ENCODE measurements around the gene LAMB1.

Gene LAMB1

GRCh38 chr7:107969856-107970255 is 33.1 kb downstream of the LAMB1 start:
- Histone ChIP-seq H3K9me3 (ENCODE audit: control insufficient read depth, low read length) (no peaks in the 10 kb centered on the region), H3K4me2 (ENCODE audit: low read length, poor library complexity, severe bottlenecking) (no peak overlapping the region), H3K27ac (ENCODE audit: low read length, poor library complexity, severe bottlenecking) (no peak overlapping the region), H4K8ac (ENCODE audit: low read length) (no peak overlapping the region), H2BK5ac (ENCODE audit: low read depth, low read length, poor library complexity, severe bottlenecking) (no peak overlapping the region), H3K14ac (ENCODE audit: low read length in 2 of 2) (no peak overlapping the region), H3K27me3 (ENCODE audit: control insufficient read depth in 1 of 2, insufficient read depth in 1 of 2, low read length in 2 of 2) (no peaks in the 10 kb centered on the region), H3K4me3 (ENCODE audit: insufficient read depth in 1 of 2, low read depth in 1 of 2, low read length in 2 of 2) (no peak overlapping the region), H4K91ac (ENCODE audit: low read length) (no peak overlapping the region), H2BK15ac (ENCODE audit: low read depth, poor library complexity, severe bottlenecking) (no peak overlapping the region), H3K79me1 (replicated peaks; ENCODE audit: low read length, poor library complexity, severe bottlenecking) (peaks cover 3% of the 10 kb centered on the region), H3K36me3 (ENCODE audit: control insufficient read depth in 1 of 2, insufficient read depth in 2 of 2, low read depth in 1 of 2, low read length in 2 of 2) (peaks cover 45 to 78% of the 10 kb centered on the region in 2 experiments), H2AK5ac (ENCODE audit: low read length, severe bottlenecking) (no peak overlapping the region), H3K4me1 (ENCODE audit: control insufficient read depth, insufficient read depth, low read depth, low read length) (peaks cover 7% of the 10 kb centered on the region), H3K4ac (ENCODE audit: low read depth in 1 of 2, low read length in 2 of 2) (peak overlapping the region in 1 of 2 experiments; percentile 15), H3K23ac (ENCODE audit: low read length in 2 of 2) (no peak overlapping the region), H2AFZ (ENCODE audit: low read depth, low read length) (no peak overlapping the region), H3K18ac (ENCODE audit: low read depth in 1 of 2, low read length in 2 of 2) (no peak overlapping the region), H3K9ac (ENCODE audit: low read length) (no peak overlapping the region), H2BK120ac (ENCODE audit: low read depth, low read length) (no peak overlapping the region), H2BK12ac (ENCODE audit: low read length in 2 of 2) (no peak overlapping the region)
- no peak for DNase-seq
- 97% methylated on average over 5 of the region's 6 CpGs for WGBS

GRCh38 chr7:107968449-107968848 is 34.5 kb downstream of the LAMB1 start:
- Histone ChIP-seq H2BK12ac (ENCODE audit: low read length in 2 of 2) (no peak overlapping the region), H3K79me1 (replicated peaks; ENCODE audit: low read length, poor library complexity, severe bottlenecking) (peaks cover 6% of the 10 kb centered on the region), H3K27ac (ENCODE audit: low read length, poor library complexity, severe bottlenecking) (peak overlapping the region; percentile 11), H3K4me3 (ENCODE audit: insufficient read depth in 1 of 2, low read depth in 1 of 2, low read length in 2 of 2) (no peak overlapping the region), H4K91ac (ENCODE audit: low read length) (no peak overlapping the region), H4K8ac (ENCODE audit: low read length) (no peak overlapping the region), H2AFZ (ENCODE audit: low read depth, low read length) (no peak overlapping the region), H3K4me2 (ENCODE audit: low read length, poor library complexity, severe bottlenecking) (no peak overlapping the region), H2BK5ac (ENCODE audit: low read depth, low read length, poor library complexity, severe bottlenecking) (no peak overlapping the region), H3K9me3 (ENCODE audit: control insufficient read depth, low read length) (no peaks in the 10 kb centered on the region), H2BK120ac (ENCODE audit: low read depth, low read length) (no peak overlapping the region), H3K23ac (ENCODE audit: low read length in 2 of 2) (no peak overlapping the region), H3K9ac (ENCODE audit: low read length) (no peak overlapping the region), H2BK15ac (ENCODE audit: low read depth, poor library complexity, severe bottlenecking) (no peak overlapping the region), H3K4ac (ENCODE audit: low read depth in 1 of 2, low read length in 2 of 2) (no peak overlapping the region), H2AK5ac (ENCODE audit: low read length, severe bottlenecking) (no peak overlapping the region), H3K18ac (ENCODE audit: low read depth in 1 of 2, low read length in 2 of 2) (no peak overlapping the region), H3K36me3 (ENCODE audit: control insufficient read depth in 1 of 2, insufficient read depth in 2 of 2, low read depth in 1 of 2, low read length in 2 of 2) (peaks cover 52 to 79% of the 10 kb centered on the region in 2 experiments), H3K14ac (ENCODE audit: low read length in 2 of 2) (peak overlapping the region in 1 of 2 experiments; percentile 35), H3K27me3 (ENCODE audit: control insufficient read depth in 1 of 2, insufficient read depth in 1 of 2, low read length in 2 of 2) (no peaks in the 10 kb centered on the region), H3K4me1 (ENCODE audit: control insufficient read depth, insufficient read depth, low read depth, low read length) (peaks cover 10% of the 10 kb centered on the region)
- DNase-seq: no peak
- WGBS: 97% methylated on average over 1 of the region's 3 CpGs

DNA sequence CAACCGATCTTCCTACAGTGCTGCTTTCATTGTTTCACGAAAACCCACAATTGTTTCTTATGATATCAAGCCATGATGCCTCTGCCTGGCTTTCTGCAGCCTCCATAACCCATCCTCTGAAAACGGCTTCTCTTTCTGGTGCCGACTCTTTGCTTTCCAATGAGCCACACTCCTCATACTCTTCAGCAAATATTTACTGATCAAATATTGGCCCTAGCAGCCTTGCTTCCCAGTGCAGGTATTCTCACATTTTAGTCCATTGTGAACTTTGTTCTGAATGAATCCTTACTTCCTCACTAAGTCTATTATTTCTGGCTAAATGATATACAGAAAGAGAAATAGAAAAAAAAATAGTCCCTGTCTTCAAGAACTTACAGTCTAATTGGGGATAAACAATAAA is 35.5 kb downstream of the LAMB1 start:
- H2BK5ac ChIP-seq (ENCODE audit: low read depth, low read length, poor library complexity, severe bottlenecking): no peak overlapping the region
- no peak overlapping the region for H3K4ac ChIP-seq (ENCODE audit: low read depth in 1 of 2, low read length in 2 of 2)
- H3K36me3 ChIP-seq (ENCODE audit: control insufficient read depth in 1 of 2, insufficient read depth in 2 of 2, low read depth in 1 of 2, low read length in 2 of 2): peaks cover 49 to 79% of the 10 kb centered on the region in 2 experiments
- peak overlapping the region; percentile 76 for H3K27ac ChIP-seq (ENCODE audit: low read length, poor library complexity, severe bottlenecking)
- DNase-seq: no peak
- no peak overlapping the region for H3K4me3 ChIP-seq (ENCODE audit: insufficient read depth in 1 of 2, low read depth in 1 of 2, low read length in 2 of 2)
- H3K23ac ChIP-seq (ENCODE audit: low read length in 2 of 2): no peak overlapping the region
- no peaks in the 10 kb centered on the region for H3K27me3 ChIP-seq (ENCODE audit: control insufficient read depth in 1 of 2, insufficient read depth in 1 of 2, low read length in 2 of 2)
- H4K8ac ChIP-seq (ENCODE audit: low read length): no peak overlapping the region
- H2BK15ac ChIP-seq (ENCODE audit: low read depth, poor library complexity, severe bottlenecking): no peak overlapping the region
- no peak overlapping the region for H2BK12ac ChIP-seq (ENCODE audit: low read length in 2 of 2)
- no peak overlapping the region for H2AK5ac ChIP-seq (ENCODE audit: low read length, severe bottlenecking)
- H3K4me2 ChIP-seq (ENCODE audit: low read length, poor library complexity, severe bottlenecking): no peak overlapping the region
- no peak overlapping the region for H2BK120ac ChIP-seq (ENCODE audit: low read depth, low read length)
- peaks cover 7% of the 10 kb centered on the region for H3K79me1 ChIP-seq (replicated peaks; ENCODE audit: low read length, poor library complexity, severe bottlenecking)
- WGBS: 96% methylated on average over 4 of the region's 4 CpGs
- H3K9ac ChIP-seq (ENCODE audit: low read length): no peak overlapping the region
- H3K9me3 ChIP-seq (ENCODE audit: control insufficient read depth, low read length): no peaks in the 10 kb centered on the region
- peaks cover 10% of the 10 kb centered on the region for H3K4me1 ChIP-seq (ENCODE audit: control insufficient read depth, insufficient read depth, low read depth, low read length)
- H3K18ac ChIP-seq (ENCODE audit: low read depth in 1 of 2, low read length in 2 of 2): no peak overlapping the region
- H4K91ac ChIP-seq (ENCODE audit: low read length): no peak overlapping the region
- no peak overlapping the region for H2AFZ ChIP-seq (ENCODE audit: low read depth, low read length)
- H3K14ac ChIP-seq (ENCODE audit: low read length in 2 of 2): no peak overlapping the region

DNA sequence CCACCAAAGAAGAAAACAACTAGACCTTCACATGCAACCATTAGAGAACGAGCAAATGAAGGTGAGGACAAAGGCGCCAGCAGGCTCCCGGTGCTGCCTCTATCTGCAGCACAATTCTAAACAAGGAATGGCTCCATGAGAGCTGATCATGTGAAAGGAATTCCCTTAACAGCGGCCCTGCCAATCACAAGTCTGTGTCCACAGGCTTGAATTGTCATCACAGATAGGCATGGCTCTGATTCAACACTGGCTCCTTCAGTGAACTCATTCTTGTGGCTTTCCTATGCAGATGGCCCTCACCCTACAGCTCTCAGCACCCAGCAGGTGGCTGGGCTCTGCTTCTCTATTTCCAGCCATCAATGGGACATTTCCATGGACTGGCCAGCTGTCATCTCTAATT is 36.2 kb downstream of the LAMB1 start:
- Histone ChIP-seq H2BK15ac (ENCODE audit: low read depth, poor library complexity, severe bottlenecking) (no peak overlapping the region), H2BK120ac (ENCODE audit: low read depth, low read length) (no peak overlapping the region), H3K4me2 (ENCODE audit: low read length, poor library complexity, severe bottlenecking) (no peak overlapping the region), H3K36me3 (ENCODE audit: control insufficient read depth in 1 of 2, insufficient read depth in 2 of 2, low read depth in 1 of 2, low read length in 2 of 2) (peaks cover 54 to 84% of the 10 kb centered on the region in 2 experiments), H4K91ac (ENCODE audit: low read length) (no peak overlapping the region), H4K8ac (ENCODE audit: low read length) (no peak overlapping the region), H3K27ac (ENCODE audit: low read length, poor library complexity, severe bottlenecking) (peak overlapping the region; percentile 76), H3K9ac (ENCODE audit: low read length) (no peak overlapping the region), H3K9me3 (ENCODE audit: control insufficient read depth, low read length) (no peaks in the 10 kb centered on the region), H2AK5ac (ENCODE audit: low read length, severe bottlenecking) (no peak overlapping the region), H3K4me3 (ENCODE audit: insufficient read depth in 1 of 2, low read depth in 1 of 2, low read length in 2 of 2) (no peak overlapping the region), H3K14ac (ENCODE audit: low read length in 2 of 2) (no peak overlapping the region), H3K23ac (ENCODE audit: low read length in 2 of 2) (no peak overlapping the region), H3K79me1 (replicated peaks; ENCODE audit: low read length, poor library complexity, severe bottlenecking) (peaks cover 7% of the 10 kb centered on the region), H3K27me3 (ENCODE audit: control insufficient read depth in 1 of 2, insufficient read depth in 1 of 2, low read length in 2 of 2) (no peaks in the 10 kb centered on the region), H2BK5ac (ENCODE audit: low read depth, low read length, poor library complexity, severe bottlenecking) (no peak overlapping the region), H2BK12ac (ENCODE audit: low read length in 2 of 2) (no peak overlapping the region), H2AFZ (ENCODE audit: low read depth, low read length) (no peak overlapping the region), H3K18ac (ENCODE audit: low read depth in 1 of 2, low read length in 2 of 2) (no peak overlapping the region), H3K4ac (ENCODE audit: low read depth in 1 of 2, low read length in 2 of 2) (no peak overlapping the region), H3K4me1 (ENCODE audit: control insufficient read depth, insufficient read depth, low read depth, low read length) (peaks cover 12% of the 10 kb centered on the region)
- peak; percentile 86 for DNase-seq
- WGBS: 25% methylated on average over 4 of the region's 4 CpGs
